ENCODE results near the gene LRRK1.

DNA sequence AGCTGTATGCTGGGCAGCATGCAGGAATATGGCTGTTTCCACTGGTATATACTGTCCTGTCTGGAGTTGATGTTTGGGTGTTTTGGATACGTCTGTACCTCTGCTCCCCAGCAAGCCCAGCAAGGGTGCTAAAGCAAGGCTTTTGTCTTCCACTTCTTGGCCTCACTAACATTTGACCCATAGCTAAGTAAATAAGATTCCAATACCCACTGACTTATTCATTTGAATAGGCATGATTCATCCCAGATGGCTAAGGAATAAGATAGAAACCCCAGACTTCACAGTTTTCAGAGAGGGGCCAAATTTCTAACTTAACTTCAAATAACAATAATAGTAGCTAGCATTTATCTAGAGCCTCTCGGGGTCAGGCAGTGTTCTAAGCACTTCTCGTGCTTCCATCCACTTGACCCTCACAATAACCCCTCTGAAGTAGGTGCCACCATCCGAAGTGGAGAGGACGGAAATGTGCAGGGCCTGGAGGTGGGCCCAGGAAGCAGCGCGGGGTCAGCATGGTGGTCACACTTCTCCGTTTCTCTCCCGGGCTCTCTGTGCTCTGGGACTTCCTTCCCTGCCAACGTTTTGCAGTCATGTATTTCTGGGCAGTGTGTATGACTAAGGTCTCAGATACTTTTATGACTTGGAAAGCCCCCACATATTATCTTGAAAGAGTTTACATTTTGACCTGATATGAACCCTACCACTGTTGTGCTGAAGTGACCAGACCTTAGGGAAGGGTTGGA lies 39.3 kb downstream of the LRRK1 start:
- TF ChIP-seq, protein P1, sequence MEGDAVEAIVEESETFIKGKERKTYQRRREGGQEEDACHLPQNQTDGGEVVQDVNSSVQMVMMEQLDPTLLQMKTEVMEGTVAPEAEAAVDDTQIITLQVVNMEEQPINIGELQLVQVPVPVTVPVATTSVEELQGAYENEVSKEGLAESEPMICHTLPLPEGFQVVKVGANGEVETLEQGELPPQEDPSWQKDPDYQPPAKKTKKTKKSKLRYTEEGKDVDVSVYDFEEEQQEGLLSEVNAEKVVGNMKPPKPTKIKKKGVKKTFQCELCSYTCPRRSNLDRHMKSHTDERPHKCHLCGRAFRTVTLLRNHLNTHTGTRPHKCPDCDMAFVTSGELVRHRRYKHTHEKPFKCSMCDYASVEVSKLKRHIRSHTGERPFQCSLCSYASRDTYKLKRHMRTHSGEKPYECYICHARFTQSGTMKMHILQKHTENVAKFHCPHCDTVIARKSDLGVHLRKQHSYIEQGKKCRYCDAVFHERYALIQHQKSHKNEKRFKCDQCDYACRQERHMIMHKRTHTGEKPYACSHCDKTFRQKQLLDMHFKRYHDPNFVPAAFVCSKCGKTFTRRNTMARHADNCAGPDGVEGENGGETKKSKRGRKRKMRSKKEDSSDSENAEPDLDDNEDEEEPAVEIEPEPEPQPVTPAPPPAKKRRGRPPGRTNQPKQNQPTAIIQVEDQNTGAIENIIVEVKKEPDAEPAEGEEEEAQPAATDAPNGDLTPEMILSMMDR (IDR thresholded peaks at IDR 0.05), result no peak
- TF ChIP-seq POLR2A (IDR thresholded peaks at IDR 0.05), result no peak

All from esophagus squamous epithelium (tissue), 4 donors.